ENCODE data around the gene DNAJC10.

DNA sequence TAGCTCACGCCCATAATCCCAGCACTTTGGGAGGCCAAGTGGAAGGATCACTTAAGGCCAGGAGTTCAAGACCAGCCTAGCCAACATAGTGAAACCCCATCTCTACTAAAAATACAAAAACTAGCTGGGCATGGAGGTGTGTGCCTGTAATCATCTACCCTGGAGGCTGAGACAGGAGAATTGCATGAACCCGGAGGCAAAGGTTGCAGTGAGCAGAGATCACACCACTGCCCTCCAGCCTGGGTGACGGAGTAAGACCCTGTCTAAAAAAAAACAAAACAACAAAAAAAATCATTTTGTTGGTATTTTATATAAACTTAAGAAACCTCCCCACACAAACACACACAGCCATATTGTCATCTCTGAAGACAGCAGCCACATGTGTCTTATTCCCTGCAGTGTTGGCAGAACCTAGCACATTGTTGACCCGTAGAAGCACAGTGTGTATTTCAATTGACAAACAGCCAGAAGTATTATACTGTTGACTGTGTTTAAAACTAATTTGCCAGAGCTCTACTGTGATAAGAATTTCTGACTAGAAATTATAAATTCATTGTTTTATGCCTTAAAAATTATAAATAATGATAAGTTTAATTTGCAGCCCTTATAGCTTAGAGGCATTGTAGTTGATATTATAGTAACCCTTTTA is 68.1 kb downstream of the DNAJC10 start:
- TF ChIP-seq, protein P1, sequence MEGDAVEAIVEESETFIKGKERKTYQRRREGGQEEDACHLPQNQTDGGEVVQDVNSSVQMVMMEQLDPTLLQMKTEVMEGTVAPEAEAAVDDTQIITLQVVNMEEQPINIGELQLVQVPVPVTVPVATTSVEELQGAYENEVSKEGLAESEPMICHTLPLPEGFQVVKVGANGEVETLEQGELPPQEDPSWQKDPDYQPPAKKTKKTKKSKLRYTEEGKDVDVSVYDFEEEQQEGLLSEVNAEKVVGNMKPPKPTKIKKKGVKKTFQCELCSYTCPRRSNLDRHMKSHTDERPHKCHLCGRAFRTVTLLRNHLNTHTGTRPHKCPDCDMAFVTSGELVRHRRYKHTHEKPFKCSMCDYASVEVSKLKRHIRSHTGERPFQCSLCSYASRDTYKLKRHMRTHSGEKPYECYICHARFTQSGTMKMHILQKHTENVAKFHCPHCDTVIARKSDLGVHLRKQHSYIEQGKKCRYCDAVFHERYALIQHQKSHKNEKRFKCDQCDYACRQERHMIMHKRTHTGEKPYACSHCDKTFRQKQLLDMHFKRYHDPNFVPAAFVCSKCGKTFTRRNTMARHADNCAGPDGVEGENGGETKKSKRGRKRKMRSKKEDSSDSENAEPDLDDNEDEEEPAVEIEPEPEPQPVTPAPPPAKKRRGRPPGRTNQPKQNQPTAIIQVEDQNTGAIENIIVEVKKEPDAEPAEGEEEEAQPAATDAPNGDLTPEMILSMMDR (IDR thresholded peaks at IDR 0.05; ENCODE audit: low read length) = no peak
- TF ChIP-seq EZH2 (IDR thresholded peaks at IDR 0.05; ENCODE audit: borderline replicate concordance, low read length) = no peak

Data from OCI-LY1 (cell line).